GM23338 (cell line): ENCODE data around the gene H2BW2. TPM values are rescaled to one million over a fixed set of nuclear protein-coding genes. Genes with fewer than 3 reads are reported as not detected.

ENCODE experiments used
- ATAC-seq: fragments of 200-7000 bp; cut with Tn5 transposase; 3 replicates; pipeline ENCODE4 v1.9.1; 2020
- DNase-seq: peaks from one replicate; pipeline ENCODE4 v3.0.0-alpha.2; 2015; ENCODE audit warnings: low spot score
- H2AFZ ChIP-seq: fragments of 200-600 bp; sonication (generic); 2 replicates; pipeline ENCODE4 v1.8.0; 2016; ENCODE audit warnings: antibody characterized with exemption, mild to moderate bottlenecking, moderate library complexity
- H3F3A ChIP-seq: fragments of 200-600 bp; sonication (generic); replicated peaks from 2 replicates; pipeline ENCODE4 v1.8.0; 2017; ENCODE audit warnings: antibody characterized with exemption, mixed run types, low read depth
- H3K27ac ChIP-seq: fragments of 200-600 bp; sonication (generic); 2 replicates; pipeline ENCODE4 v1.6.1; 2016; ENCODE audit warnings: low read depth
- H3K27me3 ChIP-seq: fragments of 200-600 bp; sonication (generic); 2 replicates; pipeline ENCODE4 v1.8.0; 2016; ENCODE audit warnings: mild to moderate bottlenecking, mixed run types, moderate library complexity; ENCODE audit not compliant: insufficient read depth
- H3K36me3 ChIP-seq: fragments of 200-600 bp; sonication (generic); 2 replicates; pipeline ENCODE4 v1.8.0; 2016; ENCODE audit warnings: mild to moderate bottlenecking; ENCODE audit not compliant: insufficient read depth
- H3K4me1 ChIP-seq: fragments of 200-600 bp; sonication (generic); 2 replicates; pipeline ENCODE4 v1.8.0; 2016; ENCODE audit warnings: mild to moderate bottlenecking, moderate library complexity; ENCODE audit not compliant: insufficient read depth
- H3K4me2 ChIP-seq: fragments of 200-600 bp; sonication (generic); 2 replicates; pipeline ENCODE4 v1.7.1; 2017; ENCODE audit warnings: mixed run types
- H3K4me3 ChIP-seq: fragments of 200-600 bp; sonication (generic); 2 replicates; pipeline ENCODE4 v1.6.1; 2016; ENCODE audit warnings: mixed run types
- H3K79me2 ChIP-seq: fragments of 200-600 bp; sonication (generic); replicated peaks from 2 replicates; pipeline ENCODE4 v1.8.0; 2017; ENCODE audit warnings: mild to moderate bottlenecking; ENCODE audit not compliant: insufficient read depth
- H3K9me2 ChIP-seq: fragments of 200-600 bp; sonication (generic); 2 replicates; pipeline ENCODE4 v1.8.0; 2017; ENCODE audit not compliant: insufficient read depth
- H4K20me1 ChIP-seq: fragments of 200-600 bp; sonication (generic); replicated peaks from 2 replicates; pipeline ENCODE4 v1.8.0; 2017; ENCODE audit warnings: mild to moderate bottlenecking; ENCODE audit not compliant: insufficient read depth
- H3K27ac Mint-ChIP-seq: 2 replicates; pipeline ENCODE4 v1.8.0; 2020; ENCODE audit warnings: inconsistent platforms, mild to moderate bottlenecking, moderate library complexity, mixed read lengths
- H3K27me3 Mint-ChIP-seq: 3 replicates; pipeline ENCODE4 v1.8.0; 2022; ENCODE audit warnings: low read depth, mild to moderate bottlenecking, moderate library complexity, mixed read lengths, inconsistent platforms; ENCODE audit not compliant: insufficient read depth, poor library complexity
- H3K36me3 Mint-ChIP-seq: 3 replicates; pipeline ENCODE4 v1.8.0; 2021; ENCODE audit warnings: low read depth, mild to moderate bottlenecking, inconsistent platforms, moderate library complexity, mixed read lengths
- H3K4me1 Mint-ChIP-seq: 3 replicates; pipeline ENCODE4 v1.8.0; 2020; ENCODE audit warnings: mild to moderate bottlenecking, inconsistent platforms, mixed read lengths
- H3K4me3 Mint-ChIP-seq: 3 replicates; pipeline ENCODE4 v1.8.0; 2021; ENCODE audit warnings: moderate library complexity, mild to moderate bottlenecking, inconsistent platforms, mixed read lengths
- H3K9me3 Mint-ChIP-seq: 3 replicates; pipeline ENCODE4 v1.8.0; 2020; ENCODE audit warnings: moderate library complexity, mild to moderate bottlenecking, inconsistent platforms, mixed read lengths
- CREB1 ChIP-seq: fragments of 250-450 bp; sonication (Bioruptor Pico); IDR thresholded peaks from 2 replicates; pipeline ENCODE4 v1.5.0; 2020; ENCODE audit warnings: low read depth, mild to moderate bottlenecking, moderate library complexity
- EZH2 ChIP-seq: fragments of 200-600 bp; sonication (generic); IDR thresholded peaks from one replicate; pipeline ENCODE4 v1.8.0; 2017; ENCODE audit warnings: antibody characterized with exemption, mild to moderate bottlenecking, low read depth; ENCODE audit not compliant: unreplicated experiment
- EZH2phosphoT487 ChIP-seq: fragments of 200-600 bp; sonication (generic); IDR thresholded peaks from one replicate; pipeline ENCODE4 v1.8.1; 2018; ENCODE audit warnings: antibody characterized with exemption; ENCODE audit not compliant: unreplicated experiment
- JUNB ChIP-seq: IDR thresholded peaks from one replicate; pipeline ENCODE4 v1.6.1; 2016; ENCODE audit warnings: antibody characterized with exemption; ENCODE audit not compliant: unreplicated experiment
- NANOG ChIP-seq: IDR thresholded peaks from 2 replicates; pipeline ENCODE4 v1.6.1; 2016; ENCODE audit warnings: antibody characterized with exemption, borderline replicate concordance
- POLR2AphosphoS5 ChIP-seq: IDR thresholded peaks from 2 replicates; pipeline ENCODE4 v1.6.1; 2016; ENCODE audit warnings: antibody characterized with exemption, low read depth
- STAT1 ChIP-seq: IDR thresholded peaks from one replicate; pipeline ENCODE4 v1.6.1; 2016; ENCODE audit warnings: antibody characterized with exemption; ENCODE audit not compliant: unreplicated experiment
- ZNF114 ChIP-seq: fragments of 250-450 bp; sonication (Bioruptor Pico); IDR thresholded peaks from 2 replicates; pipeline ENCODE4 v1.5.0; 2020; ENCODE audit warnings: mild to moderate bottlenecking, moderate library complexity
- ZNF331 ChIP-seq: fragments of 250-450 bp; sonication (Bioruptor Pico); IDR thresholded peaks from 2 replicates; pipeline ENCODE4 v1.5.0; 2020; ENCODE audit warnings: low read depth, mild to moderate bottlenecking, moderate library complexity
- polyA plus RNA-seq: library from polyadenylated mRNA; unstranded; fragments of >200 nt; fragmentation: Nextera tagmentation; extraction: Ambion mirVana; gene quantifications from 2 replicates; pipeline ENCODE4 v1.2.1, GENCODE V29; 2016
- total RNA-seq: library from RNA; depleted of rRNA; stranded (reverse); fragments of >200 nt; shearing (Covaris generic); gene quantifications from 2 replicates; pipeline ENCODE4 v1.2.3, GENCODE V29; 2014
- TF ChIP-seq, protein P1 (sequence below): IDR thresholded peaks from one replicate; pipeline ENCODE4 v1.6.1; 2018; ENCODE audit warnings: antibody characterized with exemption; ENCODE audit not compliant: unreplicated experiment
- TF ChIP-seq, protein P2 (sequence below), 2 experiments: fragments of 200-600 bp in 1 of 2; sonication (generic) in 1 of 2; conservative IDR thresholded peaks; 2 replicates each; pipeline versions ENCODE4 v1.5.1 to v1.6.1; 2016 to 2017; ENCODE audit warnings: antibody characterized with exemption in 2 of 2, low read depth in 2 of 2, mild to moderate bottlenecking in 2 of 2, moderate library complexity in 1 of 2
- TF ChIP-seq, protein P3 (sequence below): IDR thresholded peaks from 2 replicates; pipeline ENCODE4 v1.6.1; 2016; ENCODE audit warnings: antibody characterized with exemption
- TF ChIP-seq, protein P4 (sequence below): fragments of 250-450 bp; sonication (Bioruptor Pico); IDR thresholded peaks from 2 replicates; pipeline ENCODE4 v1.5.0; 2020; ENCODE audit warnings: mild to moderate bottlenecking, moderate library complexity

H2BW2 gene
- total and polyA plus RNA-seq, 2 experiments from 2014 or later = 0.16 TPM; not detected in 1

DNA sequence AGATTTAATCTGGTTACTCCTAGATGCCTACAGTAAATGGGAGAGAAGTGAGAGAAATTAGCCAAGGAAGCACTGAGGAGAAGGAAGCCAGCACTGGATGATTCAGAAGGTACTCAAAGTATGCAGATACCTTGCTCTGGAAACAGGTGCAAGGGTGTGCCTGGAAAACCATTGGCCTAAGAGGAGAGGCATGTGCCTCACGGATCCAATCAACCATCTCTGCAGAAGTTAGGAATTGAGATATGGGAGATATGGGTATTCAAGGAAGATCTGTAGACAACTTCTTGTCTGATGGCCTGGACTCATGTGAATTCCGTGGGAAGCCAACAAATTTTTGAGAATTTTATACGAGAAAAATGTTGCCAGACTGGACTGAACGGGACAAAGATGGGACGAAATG, 30.9 kb upstream of the H2BW2 start:
- ATAC-seq (no peak), DNase-seq (no peak)
- Histone ChIP-seq H3K79me2 (no peaks in the 10 kb centered on the region), H3F3A (no peaks in the 10 kb centered on the region), H3K4me1 (no peaks in the 10 kb centered on the region), H3K9me2 (no peaks in the 10 kb centered on the region), H3K4me3 (no peak overlapping the region), H3K4me2 (no peak overlapping the region), H4K20me1 (no peaks in the 10 kb centered on the region), H3K36me3 (no peaks in the 10 kb centered on the region), H3K27me3 (no peaks in the 10 kb centered on the region), H3K27ac (no peak overlapping the region), H2AFZ (no peak overlapping the region)
- peaks cover 3% of the 10 kb centered on the region for H3K27me3 Mint-ChIP-seq
- no peaks in the 10 kb centered on the region for H3K36me3 Mint-ChIP-seq
- H3K9me3 Mint-ChIP-seq = no peaks in the 10 kb centered on the region
- no peak for TF ChIP-seq NANOG
- TF ChIP-seq EZH2 = no peak
- TF ChIP-seq ZNF114 (CRISPR knock-in tag) = no peak
- TF ChIP-seq, protein P1, sequence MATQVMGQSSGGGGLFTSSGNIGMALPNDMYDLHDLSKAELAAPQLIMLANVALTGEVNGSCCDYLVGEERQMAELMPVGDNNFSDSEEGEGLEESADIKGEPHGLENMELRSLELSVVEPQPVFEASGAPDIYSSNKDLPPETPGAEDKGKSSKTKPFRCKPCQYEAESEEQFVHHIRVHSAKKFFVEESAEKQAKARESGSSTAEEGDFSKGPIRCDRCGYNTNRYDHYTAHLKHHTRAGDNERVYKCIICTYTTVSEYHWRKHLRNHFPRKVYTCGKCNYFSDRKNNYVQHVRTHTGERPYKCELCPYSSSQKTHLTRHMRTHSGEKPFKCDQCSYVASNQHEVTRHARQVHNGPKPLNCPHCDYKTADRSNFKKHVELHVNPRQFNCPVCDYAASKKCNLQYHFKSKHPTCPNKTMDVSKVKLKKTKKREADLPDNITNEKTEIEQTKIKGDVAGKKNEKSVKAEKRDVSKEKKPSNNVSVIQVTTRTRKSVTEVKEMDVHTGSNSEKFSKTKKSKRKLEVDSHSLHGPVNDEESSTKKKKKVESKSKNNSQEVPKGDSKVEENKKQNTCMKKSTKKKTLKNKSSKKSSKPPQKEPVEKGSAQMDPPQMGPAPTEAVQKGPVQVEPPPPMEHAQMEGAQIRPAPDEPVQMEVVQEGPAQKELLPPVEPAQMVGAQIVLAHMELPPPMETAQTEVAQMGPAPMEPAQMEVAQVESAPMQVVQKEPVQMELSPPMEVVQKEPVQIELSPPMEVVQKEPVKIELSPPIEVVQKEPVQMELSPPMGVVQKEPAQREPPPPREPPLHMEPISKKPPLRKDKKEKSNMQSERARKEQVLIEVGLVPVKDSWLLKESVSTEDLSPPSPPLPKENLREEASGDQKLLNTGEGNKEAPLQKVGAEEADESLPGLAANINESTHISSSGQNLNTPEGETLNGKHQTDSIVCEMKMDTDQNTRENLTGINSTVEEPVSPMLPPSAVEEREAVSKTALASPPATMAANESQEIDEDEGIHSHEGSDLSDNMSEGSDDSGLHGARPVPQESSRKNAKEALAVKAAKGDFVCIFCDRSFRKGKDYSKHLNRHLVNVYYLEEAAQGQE = no peak
- no peak for TF ChIP-seq JUNB
- TF ChIP-seq CREB1 (CRISPR knock-in tag) = no peak
- no peak for TF ChIP-seq ZNF331
- TF ChIP-seq POLR2AphosphoS5 = no peak
- TF ChIP-seq EZH2phosphoT487 = no peak
- TF ChIP-seq, protein P2, sequence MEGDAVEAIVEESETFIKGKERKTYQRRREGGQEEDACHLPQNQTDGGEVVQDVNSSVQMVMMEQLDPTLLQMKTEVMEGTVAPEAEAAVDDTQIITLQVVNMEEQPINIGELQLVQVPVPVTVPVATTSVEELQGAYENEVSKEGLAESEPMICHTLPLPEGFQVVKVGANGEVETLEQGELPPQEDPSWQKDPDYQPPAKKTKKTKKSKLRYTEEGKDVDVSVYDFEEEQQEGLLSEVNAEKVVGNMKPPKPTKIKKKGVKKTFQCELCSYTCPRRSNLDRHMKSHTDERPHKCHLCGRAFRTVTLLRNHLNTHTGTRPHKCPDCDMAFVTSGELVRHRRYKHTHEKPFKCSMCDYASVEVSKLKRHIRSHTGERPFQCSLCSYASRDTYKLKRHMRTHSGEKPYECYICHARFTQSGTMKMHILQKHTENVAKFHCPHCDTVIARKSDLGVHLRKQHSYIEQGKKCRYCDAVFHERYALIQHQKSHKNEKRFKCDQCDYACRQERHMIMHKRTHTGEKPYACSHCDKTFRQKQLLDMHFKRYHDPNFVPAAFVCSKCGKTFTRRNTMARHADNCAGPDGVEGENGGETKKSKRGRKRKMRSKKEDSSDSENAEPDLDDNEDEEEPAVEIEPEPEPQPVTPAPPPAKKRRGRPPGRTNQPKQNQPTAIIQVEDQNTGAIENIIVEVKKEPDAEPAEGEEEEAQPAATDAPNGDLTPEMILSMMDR (conservative IDR thresholded peaks at IDR 0.05; ENCODE audit: low read depth in 2 of 2) = no peak
- TF ChIP-seq, protein P3, sequence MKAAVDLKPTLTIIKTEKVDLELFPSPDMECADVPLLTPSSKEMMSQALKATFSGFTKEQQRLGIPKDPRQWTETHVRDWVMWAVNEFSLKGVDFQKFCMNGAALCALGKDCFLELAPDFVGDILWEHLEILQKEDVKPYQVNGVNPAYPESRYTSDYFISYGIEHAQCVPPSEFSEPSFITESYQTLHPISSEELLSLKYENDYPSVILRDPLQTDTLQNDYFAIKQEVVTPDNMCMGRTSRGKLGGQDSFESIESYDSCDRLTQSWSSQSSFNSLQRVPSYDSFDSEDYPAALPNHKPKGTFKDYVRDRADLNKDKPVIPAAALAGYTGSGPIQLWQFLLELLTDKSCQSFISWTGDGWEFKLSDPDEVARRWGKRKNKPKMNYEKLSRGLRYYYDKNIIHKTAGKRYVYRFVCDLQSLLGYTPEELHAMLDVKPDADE = no peak
- no peak for TF ChIP-seq STAT1
- TF ChIP-seq, protein P4, sequence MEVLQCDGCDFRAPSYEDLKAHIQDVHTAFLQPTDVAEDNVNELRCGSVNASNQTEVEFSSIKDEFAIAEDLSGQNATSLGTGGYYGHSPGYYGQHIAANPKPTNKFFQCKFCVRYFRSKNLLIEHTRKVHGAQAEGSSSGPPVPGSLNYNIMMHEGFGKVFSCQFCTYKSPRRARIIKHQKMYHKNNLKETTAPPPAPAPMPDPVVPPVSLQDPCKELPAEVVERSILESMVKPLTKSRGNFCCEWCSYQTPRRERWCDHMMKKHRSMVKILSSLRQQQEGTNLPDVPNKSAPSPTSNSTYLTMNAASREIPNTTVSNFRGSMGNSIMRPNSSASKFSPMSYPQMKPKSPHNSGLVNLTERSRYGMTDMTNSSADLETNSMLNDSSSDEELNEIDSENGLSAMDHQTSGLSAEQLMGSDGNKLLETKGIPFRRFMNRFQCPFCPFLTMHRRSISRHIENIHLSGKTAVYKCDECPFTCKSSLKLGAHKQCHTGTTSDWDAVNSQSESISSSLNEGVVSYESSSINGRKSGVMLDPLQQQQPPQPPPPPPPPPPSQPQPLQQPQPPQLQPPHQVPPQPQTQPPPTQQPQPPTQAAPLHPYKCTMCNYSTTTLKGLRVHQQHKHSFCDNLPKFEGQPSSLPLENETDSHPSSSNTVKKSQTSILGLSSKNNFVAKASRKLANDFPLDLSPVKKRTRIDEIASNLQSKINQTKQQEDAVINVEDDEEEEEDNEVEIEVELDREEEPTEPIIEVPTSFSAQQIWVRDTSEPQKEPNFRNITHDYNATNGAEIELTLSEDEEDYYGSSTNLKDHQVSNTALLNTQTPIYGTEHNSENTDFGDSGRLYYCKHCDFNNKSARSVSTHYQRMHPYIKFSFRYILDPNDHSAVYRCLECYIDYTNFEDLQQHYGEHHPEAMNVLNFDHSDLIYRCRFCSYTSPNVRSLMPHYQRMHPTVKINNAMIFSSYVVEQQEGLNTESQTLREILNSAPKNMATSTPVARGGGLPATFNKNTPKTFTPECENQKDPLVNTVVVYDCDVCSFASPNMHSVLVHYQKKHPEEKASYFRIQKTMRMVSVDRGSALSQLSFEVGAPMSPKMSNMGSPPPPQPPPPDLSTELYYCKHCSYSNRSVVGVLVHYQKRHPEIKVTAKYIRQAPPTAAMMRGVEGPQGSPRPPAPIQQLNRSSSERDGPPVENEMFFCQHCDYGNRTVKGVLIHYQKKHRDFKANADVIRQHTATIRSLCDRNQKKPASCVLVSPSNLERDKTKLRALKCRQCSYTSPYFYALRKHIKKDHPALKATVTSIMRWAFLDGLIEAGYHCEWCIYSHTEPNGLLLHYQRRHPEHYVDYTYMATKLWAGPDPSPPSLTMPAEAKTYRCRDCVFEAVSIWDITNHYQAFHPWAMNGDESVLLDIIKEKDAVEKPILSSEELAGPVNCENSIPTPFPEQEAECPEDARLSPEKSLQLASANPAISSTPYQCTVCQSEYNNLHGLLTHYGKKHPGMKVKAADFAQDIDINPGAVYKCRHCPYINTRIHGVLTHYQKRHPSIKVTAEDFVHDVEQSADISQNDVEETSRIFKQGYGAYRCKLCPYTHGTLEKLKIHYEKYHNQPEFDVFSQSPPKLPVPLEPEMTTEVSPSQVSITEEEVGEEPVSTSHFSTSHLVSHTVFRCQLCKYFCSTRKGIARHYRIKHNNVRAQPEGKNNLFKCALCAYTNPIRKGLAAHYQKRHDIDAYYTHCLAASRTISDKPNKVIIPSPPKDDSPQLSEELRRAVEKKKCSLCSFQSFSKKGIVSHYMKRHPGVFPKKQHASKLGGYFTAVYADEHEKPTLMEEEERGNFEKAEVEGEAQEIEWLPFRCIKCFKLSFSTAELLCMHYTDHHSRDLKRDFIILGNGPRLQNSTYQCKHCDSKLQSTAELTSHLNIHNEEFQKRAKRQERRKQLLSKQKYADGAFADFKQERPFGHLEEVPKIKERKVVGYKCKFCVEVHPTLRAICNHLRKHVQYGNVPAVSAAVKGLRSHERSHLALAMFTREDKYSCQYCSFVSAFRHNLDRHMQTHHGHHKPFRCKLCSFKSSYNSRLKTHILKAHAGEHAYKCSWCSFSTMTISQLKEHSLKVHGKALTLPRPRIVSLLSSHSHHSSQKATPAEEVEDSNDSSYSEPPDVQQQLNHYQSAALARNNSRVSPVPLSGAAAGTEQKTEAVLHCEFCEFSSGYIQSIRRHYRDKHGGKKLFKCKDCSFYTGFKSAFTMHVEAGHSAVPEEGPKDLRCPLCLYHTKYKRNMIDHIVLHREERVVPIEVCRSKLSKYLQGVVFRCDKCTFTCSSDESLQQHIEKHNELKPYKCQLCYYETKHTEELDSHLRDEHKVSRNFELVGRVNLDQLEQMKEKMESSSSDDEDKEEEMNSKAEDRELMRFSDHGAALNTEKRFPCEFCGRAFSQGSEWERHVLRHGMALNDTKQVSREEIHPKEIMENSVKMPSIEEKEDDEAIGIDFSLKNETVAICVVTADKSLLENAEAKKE (CRISPR knock-in tag) = no peak
- H3K4me1 Mint-ChIP-seq = no peaks in the 10 kb centered on the region
- H3K4me3 Mint-ChIP-seq = no peak overlapping the region
- no peak overlapping the region for H3K27ac Mint-ChIP-seq
